ENCODE data around the gene OGFOD3.
"Not testable (repeated sequence)": the region's sequence is repeated elsewhere in the genome, so short reads cannot be mapped to it uniquely, and the experiment has no call there.

Gene OGFOD3

GRCh38 chr17:82351713-82352488 is 66.5 kb downstream of the OGFOD3 start:
- peak; percentile 73 for DNase-seq (ENCODE audit: low spot score)

DNA sequence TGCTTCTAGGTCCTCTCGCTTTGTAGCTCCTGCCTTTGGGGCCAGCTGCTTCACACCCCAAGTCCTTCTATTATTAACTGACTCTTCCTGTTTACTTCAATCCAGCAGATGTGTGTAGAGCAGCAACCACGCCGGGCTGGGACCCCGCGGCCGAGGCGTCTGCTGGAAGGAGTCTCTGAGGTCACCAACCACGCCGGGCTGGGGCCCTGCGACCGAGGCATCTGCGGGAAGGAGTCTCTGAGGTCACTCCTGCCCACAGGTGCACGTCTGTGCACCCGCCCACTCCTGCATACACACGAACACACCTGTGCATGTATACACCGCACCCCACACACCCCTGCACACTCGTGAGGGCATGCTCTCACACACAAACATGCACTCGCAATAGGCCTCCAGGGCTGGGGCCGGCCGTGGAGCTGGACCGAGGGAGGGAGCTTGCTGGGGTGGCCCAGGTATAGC is 67.1 kb downstream of the OGFOD3 start:
- DNase-seq (ENCODE audit: low spot score) = no peak

- DNase-seq (ENCODE audit: low spot score) = no peak
These were observed 68.0 kb downstream of the OGFOD3 start for GRCh38 chr17:82350182-82351030.

- DNase-seq (ENCODE audit: low spot score) = no peak
These were observed 69.1 kb downstream of the OGFOD3 start for GRCh38 chr17:82349287-82349701.

DNA sequence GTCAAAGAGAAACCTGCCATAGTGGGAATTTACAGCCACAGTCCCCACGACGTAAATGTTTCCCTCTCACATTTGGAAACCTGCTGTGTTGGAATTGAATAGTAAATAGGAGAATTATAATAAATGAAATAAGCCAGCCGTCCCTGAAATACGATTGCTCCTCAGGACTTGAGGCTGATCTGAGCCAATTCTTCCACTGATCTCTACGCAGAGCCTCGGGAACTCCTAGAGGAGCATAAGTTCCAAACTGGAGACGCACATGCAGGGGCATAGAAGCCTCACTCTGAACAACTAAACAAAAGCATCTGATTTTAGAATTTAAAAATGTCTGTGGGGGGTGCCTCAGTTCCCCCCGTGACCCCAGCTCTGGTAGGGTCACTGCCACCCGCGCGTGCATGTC is 69.5 kb downstream of the OGFOD3 start:
- DNase-seq (ENCODE audit: low spot score) = no peak

DNA sequence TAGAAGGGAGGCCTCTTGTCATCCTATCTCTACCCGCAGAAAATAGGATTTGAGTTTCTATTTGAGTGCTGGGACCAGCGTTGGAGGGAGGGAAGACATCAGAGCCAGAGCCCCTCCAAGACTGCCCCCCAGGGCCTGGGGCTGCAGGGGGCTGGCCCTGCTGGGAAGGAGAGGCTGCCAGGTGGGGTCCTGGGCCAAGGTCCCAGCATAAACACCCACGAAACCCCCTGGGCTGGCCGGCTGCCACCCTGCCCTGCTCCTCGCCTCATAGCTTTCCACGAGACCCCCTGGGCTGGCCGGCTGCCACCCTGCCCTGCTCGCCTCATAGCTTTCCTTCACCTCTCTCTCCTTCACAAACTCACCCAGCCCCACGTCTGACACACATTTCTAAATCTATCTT is 70.0 kb downstream of the OGFOD3 start:
- DNase-seq (ENCODE audit: low spot score) = no peak

GRCh38 chr17:82347994-82348393 is 70.4 kb downstream of the OGFOD3 start:
- DNase-seq (ENCODE audit: low spot score) = not testable (repeated sequence)

DNA sequence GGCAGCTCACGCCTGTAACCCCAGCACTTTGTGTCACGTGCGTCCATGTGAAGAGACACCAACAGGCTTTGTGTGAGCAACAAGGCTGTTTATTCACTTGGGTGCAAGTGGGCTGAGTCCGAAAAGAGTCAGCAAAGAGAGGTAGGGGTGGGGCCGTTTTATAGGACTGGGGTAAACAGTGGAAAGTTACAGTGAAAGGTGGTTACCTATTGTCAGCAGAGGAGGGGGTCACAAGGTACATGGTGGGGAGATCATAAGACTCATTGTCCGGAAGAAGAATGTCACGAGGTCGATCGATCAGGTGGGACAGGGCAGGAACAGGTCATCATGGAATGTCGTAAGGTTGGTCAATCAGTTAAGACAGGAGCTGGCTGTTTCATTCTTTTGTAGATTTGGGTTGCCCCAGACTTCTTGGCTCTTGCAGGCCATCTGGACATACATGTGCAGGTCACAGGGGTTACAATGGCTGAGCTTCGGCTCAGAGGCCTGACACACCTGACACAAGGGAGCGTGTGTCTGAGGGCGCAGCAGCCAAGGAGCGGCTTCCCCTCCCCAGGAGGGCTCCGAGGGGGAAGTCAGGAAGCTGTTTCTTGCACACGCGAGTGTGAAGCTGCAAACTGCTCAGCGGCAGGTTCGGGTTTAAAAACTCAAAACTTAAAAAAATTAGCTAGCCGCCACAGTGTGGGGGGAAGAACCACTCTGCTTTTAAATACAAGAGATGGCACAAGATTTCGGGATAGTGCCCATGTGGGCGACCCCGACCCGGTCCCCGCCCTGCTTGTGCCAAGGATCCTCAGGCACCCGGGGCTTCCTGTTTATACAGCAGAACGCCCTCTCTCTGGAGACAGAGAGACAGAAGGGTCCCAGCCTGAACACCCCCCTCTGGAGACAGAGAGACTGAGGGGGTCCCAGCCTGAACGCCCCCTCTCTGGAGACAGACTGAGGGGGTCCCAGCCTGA is 71.8 kb downstream of the OGFOD3 start:
- no peak for DNase-seq (ENCODE audit: low spot score)

DNA sequence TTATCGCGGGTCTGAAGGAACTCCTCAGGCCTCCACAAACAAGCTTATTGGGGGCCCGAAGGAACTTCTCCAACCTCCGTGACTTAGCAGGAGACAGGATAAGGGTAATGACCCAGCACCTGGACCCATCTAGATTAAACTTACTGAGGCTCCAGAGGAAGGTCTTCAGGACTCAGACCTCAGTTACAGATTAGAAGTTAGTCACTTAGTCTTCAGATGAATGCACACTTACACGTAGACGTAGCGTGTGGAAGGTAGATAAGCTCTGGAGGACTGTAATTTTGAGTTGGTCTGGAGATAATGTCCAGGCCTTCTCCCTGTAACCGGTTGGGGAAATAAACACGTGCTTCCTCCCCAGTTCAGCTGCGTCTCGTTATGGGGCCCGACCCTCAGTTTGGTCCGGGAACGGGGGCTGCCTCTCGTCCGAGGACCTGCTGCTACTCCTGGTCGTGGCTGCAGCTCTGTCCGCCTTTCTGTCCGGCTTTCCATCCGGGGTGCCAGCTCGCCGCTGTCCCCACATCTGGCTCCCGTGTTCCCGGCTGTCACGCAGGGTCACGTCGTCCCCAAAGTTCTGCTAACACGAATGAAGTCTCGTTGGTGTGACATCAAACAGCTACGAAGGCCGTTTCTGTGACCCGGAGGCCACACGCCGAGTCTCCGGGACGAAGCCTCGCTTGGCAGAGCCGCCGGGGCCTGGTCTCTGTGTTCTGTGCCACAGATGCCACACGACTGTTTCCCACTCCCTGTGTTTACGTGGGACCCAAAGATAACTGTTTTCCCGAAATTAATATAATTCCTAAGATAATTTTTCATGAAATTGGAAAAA is 73.0 kb downstream of the OGFOD3 start:
- DNase-seq (ENCODE audit: low spot score) = no peak

DNA sequence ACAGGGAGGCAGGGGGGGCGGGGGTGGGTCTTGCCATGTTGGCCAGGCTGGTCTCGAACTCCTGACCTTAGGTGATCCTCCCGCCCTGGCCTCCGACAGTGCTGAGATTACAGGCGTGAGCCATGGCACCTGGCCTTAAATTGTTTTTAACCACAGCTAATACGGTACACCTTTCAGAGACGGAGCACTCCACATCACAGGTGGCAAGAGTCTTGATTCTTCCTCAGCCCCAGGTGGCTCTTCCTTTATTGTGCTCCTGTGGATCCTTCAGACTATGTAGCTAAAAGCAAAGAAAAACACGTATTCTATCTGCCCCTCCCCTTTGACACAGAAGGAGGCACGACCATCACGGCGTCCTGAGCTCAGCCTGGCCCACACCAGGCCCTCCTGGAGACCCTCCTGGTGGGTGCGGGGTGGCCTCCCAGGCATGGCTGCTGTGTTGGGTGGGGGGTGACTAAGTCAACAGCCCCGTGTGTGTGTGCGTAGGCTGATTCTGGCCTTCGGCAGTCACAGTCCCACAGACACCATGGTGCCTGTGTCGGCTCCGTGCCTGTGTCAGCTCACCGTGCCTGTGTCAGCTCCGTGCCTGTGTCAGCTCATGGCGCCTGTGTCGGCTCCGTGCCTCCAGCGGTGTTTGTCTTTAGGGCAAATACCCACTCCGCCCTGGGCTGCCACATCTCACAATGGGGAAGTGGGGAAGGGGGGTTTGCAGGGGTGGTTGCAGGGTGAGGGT is 74.0 kb downstream of the OGFOD3 start:
- DNase-seq (ENCODE audit: low spot score) = no peak

- DNase-seq (ENCODE audit: low spot score) = no peak
These were observed 74.8 kb downstream of the OGFOD3 start for GRCh38 chr17:82343560-82343959.

DNA sequence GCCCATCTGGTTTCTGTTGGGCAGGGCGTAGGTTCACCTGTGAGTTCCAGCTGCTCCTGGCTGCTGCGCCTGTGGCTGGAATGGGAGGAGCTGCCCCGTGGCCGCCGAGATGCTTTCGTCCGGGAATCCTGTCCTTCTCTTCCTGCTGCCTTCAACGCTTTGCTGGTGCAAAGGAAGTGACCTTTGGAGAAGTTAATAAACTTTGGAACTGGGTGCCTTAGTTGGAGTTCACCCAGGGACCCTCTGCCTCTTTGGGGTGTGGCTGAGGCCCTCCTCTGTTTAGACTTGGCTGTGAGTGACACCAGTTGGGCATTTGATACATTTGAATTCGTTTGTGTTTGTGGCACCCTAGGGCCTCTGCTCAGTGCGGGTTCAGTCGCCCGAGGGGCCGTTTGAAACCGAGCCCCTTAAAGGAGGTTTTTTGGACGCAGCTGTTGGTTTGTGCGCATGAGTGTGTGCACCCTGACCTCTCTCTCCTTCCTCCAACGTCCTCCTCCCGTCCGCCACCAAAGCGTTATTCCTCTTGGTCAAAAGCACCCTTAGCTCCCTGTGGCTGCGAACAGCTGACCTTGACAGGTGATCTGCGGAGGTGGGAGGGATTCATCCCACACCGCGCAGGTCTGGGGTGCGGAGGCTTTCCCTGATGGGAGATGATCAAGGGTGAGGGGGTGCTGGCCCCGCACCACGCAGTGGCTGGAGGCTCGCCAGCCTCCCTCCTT is 75.9 kb downstream of the OGFOD3 start:
- no peak for DNase-seq (ENCODE audit: low spot score)

DNA sequence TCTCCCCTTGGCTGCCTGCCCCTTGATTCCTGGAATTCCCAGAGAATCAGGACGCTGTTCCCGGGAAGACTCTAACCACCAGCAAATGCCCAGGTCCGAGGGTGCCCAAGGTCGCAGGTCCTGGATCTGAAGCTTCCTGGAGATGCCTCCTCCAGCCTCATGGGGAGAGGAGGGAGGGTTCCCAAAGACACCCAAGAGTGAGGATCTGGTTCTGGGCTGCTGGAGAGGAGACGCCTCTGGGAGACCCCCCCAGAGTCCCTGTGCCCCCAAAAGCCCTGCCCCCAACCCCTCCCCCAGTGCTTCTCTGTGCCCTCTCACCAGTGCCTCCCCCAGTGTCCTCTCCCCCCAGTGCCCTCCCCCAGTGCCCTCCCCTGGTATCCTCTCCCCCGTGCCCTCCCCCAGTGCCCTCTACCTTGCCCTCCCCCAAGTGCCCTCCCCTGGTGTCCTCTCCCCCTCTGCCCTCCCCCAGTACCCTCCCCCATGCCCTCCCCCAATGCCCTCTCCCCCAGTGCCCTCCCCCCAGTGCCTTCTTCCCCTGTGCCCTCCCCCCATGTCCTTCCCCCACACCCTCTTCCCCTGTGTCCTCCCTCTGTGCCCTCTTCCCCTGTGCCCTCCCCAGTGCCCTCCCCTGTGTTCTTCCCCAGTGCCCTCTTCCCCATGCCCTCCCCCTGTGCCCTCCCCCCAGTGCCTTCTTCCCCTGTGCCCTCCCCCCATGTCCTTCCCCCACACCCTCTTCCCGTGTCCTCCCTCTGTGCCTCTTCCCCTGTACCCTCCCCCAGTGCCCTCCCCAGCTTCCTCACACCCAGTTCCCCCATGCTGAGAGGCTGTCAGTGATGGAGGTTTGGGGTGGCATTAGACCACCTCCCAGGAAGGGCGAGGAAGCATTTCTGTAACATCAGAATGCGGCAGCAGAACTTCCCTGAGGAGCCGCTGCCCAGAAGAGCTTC is 78.5 kb downstream of the OGFOD3 start:
- no peak for DNase-seq (ENCODE audit: low spot score)

Data from globus pallidus (tissue), 1 donor.